ENCODE data around the gene MROH2A.

MROH2A gene

DNA sequence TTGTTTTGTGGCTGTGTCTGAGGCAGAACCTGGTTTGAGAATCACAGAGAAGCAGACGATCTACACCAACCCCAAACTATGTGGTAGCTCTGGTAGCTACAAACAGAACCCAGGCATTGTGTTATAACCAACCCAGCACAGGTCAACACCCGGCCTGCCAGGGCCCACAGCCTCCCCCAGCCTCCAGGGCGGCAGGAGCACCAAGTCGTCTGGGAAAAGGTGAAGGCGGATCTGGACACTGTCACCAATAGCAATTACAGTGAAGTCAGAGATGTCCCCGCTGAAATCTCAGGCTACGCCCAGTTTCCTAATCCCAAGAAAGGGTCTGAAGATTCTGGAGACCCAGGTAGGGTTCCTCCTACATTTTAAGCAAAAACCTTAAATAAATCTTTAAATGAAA, 72.6 kb downstream of the MROH2A start:
- Histone ChIP-seq H3K4me1 (ENCODE audit: control insufficient read depth, low read length) (peaks cover 28% of the 10 kb centered on the region), H3F3A (ENCODE audit: control insufficient read depth, insufficient read depth) (no peaks in the 10 kb centered on the region), H3K9me3 (ENCODE audit: control insufficient read depth, insufficient read depth, low read length) (no peaks in the 10 kb centered on the region; the same call in 1 of the 2 replicates), H3K9me2 (replicated peaks; ENCODE audit: control insufficient read depth, low read length) (no peaks in the 10 kb centered on the region), H4K20me1 (ENCODE audit: control insufficient read depth, insufficient read depth, low read depth, low read length) (peaks cover 21% of the 10 kb centered on the region), H3K36me3 (ENCODE audit: control insufficient read depth, low read length) (peaks cover 85% of the 10 kb centered on the region), H3K4me2 (ENCODE audit: low read length) (no peak overlapping the region), H3K79me2 (ENCODE audit: control insufficient read depth, low read length) (peaks cover 89% of the 10 kb centered on the region), H3K27ac (ENCODE audit: low read depth, low read length) (no peak overlapping the region), H3K4me3 (ENCODE audit: low read length) (no peak overlapping the region), H3K27me3 (ENCODE audit: control insufficient read depth, low read length) (no peaks in the 10 kb centered on the region)
- TF ChIP-seq EZH2phosphoT487 (IDR thresholded peaks at IDR 0.05; ENCODE audit: borderline replicate concordance, low read length), result no peak
- TF ChIP-seq CTCF (IDR thresholded peaks at IDR 0.05; ENCODE audit: low read depth, low read length, poor library complexity, severe bottlenecking), result no peak

DNA sequence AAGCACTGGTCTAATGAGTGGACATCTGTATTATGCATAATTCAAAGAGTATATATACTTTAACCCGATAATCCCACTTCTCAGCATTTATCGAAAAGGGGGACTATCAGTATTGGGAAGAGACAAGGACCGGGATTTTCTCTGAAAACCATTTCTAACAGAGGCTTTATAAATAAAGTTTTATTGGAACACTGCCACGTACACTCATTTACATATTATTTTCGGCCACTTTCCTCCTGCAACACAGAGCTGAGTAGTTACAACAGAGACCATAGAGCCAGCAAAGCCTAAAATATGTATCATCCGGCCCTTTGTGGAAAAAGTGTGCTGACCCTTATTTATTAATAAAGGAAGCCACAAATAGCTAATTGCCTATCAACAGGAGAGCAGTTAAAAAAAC, 73.0 kb downstream of the MROH2A start:
- H3K27ac ChIP-seq (ENCODE audit: low read depth, low read length), result no peak overlapping the region
- peaks cover 28% of the 10 kb centered on the region for H3K4me1 ChIP-seq (ENCODE audit: control insufficient read depth, low read length)
- no peaks in the 10 kb centered on the region for H3K27me3 ChIP-seq (ENCODE audit: control insufficient read depth, low read length)
- H3K9me3 ChIP-seq (ENCODE audit: control insufficient read depth, insufficient read depth, low read length), result no peaks in the 10 kb centered on the region; the same call in 1 of the 2 replicates
- H3K36me3 ChIP-seq (ENCODE audit: control insufficient read depth, low read length), result peaks cover 81% of the 10 kb centered on the region
- H3K79me2 ChIP-seq (ENCODE audit: control insufficient read depth, low read length), result peaks cover 85% of the 10 kb centered on the region
- TF ChIP-seq EZH2phosphoT487 (IDR thresholded peaks at IDR 0.05; ENCODE audit: borderline replicate concordance, low read length) (no peak), CTCF (IDR thresholded peaks at IDR 0.05; ENCODE audit: low read depth, low read length, poor library complexity, severe bottlenecking) (no peak)
- no peak overlapping the region for H3K4me3 ChIP-seq (ENCODE audit: low read length)
- H3F3A ChIP-seq (ENCODE audit: control insufficient read depth, insufficient read depth), result no peaks in the 10 kb centered on the region
- H3K4me2 ChIP-seq (ENCODE audit: low read length), result no peak overlapping the region
- peaks cover 21% of the 10 kb centered on the region for H4K20me1 ChIP-seq (ENCODE audit: control insufficient read depth, insufficient read depth, low read depth, low read length)
- H3K9me2 ChIP-seq (replicated peaks; ENCODE audit: control insufficient read depth, low read length), result no peaks in the 10 kb centered on the region

DNA sequence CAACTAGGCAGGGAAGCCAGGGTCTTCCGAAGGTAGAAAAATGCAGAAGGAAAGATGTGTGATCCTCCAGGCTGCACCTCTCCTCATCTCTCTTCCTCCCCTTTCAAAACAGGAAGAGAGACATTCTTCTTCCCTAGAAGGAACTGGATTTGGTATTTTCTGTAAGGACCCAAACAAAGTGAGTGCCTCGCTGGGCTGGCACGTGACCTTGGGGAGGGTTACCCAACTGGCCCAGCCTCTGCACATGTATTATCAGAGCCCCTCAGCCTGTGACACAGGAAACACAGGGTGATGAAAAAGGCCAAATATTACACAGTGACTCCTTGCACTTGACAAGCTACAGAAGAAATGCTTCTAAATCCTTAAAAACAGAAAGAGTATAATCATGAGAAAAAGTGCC, 73.9 kb downstream of the MROH2A start:
- H4K20me1 ChIP-seq (ENCODE audit: control insufficient read depth, insufficient read depth, low read depth, low read length), result peaks cover 21% of the 10 kb centered on the region
- H3K27ac ChIP-seq (ENCODE audit: low read depth, low read length), result no peak overlapping the region
- no peaks in the 10 kb centered on the region for H3K27me3 ChIP-seq (ENCODE audit: control insufficient read depth, low read length)
- peaks cover 76% of the 10 kb centered on the region for H3K79me2 ChIP-seq (ENCODE audit: control insufficient read depth, low read length)
- no peaks in the 10 kb centered on the region; the same call in 1 of the 2 replicates for H3K9me3 ChIP-seq (ENCODE audit: control insufficient read depth, insufficient read depth, low read length)
- H3K36me3 ChIP-seq (ENCODE audit: control insufficient read depth, low read length), result peaks cover 72% of the 10 kb centered on the region
- peak overlapping the region; percentile 92 for H3K4me3 ChIP-seq (ENCODE audit: low read length)
- H3K4me1 ChIP-seq (ENCODE audit: control insufficient read depth, low read length), result peaks cover 28% of the 10 kb centered on the region
- no peaks in the 10 kb centered on the region for H3K9me2 ChIP-seq (replicated peaks; ENCODE audit: control insufficient read depth, low read length)
- H3K4me2 ChIP-seq (ENCODE audit: low read length), result peak overlapping the region; percentile 89
- TF ChIP-seq CTCF (IDR thresholded peaks at IDR 0.05; ENCODE audit: low read depth, low read length, poor library complexity, severe bottlenecking), result no peak
- TF ChIP-seq EZH2phosphoT487 (IDR thresholded peaks at IDR 0.05; ENCODE audit: borderline replicate concordance, low read length), result no peak
- no peaks in the 10 kb centered on the region for H3F3A ChIP-seq (ENCODE audit: control insufficient read depth, insufficient read depth)

Data from DOHH2 (cell line).